Erythroblast (primary cell): Measurements from ENCODE around the gene SERPINB1.
"Not testable (repeated sequence)": the region's sequence is repeated elsewhere in the genome, so short reads cannot be mapped to it uniquely, and the experiment has no call there.

Experiments used
- DNase-seq, 2 experiments: peaks; one replicate each; lab custom pipeline; 2025; lab: John Stamatoyannopoulos, UW
- GATA1 ChIP-seq: IDR thresholded peaks from 2 replicates; pipeline ENCODE4 v1.6.1; 2011; ENCODE audit warnings: low read depth, mild to moderate bottlenecking, control low read depth, low read length, moderate library complexity
- POLR2A ChIP-seq: IDR thresholded peaks from 2 replicates; pipeline ENCODE4 v1.6.1; 2011; ENCODE audit warnings: mild to moderate bottlenecking, low read length

The SERPINB1 gene

GRCh38 chr6:2803731-2804429, 37.8 kb downstream of the SERPINB1 start:
- no peak for DNase-seq
- TF ChIP-seq POLR2A (no peak), GATA1 (no peak)

- no peak for DNase-seq
- TF ChIP-seq GATA1 (no peak), POLR2A (no peak)
Measured at GRCh38 chr6:2802521-2803060, 39.1 kb downstream of the SERPINB1 start.

- not testable (repeated sequence) for DNase-seq
Measured at GRCh38 chr6:2801687-2802086, 40.0 kb downstream of the SERPINB1 start.

GRCh38 chr6:2800552-2801316, 40.9 kb downstream of the SERPINB1 start:
- TF ChIP-seq GATA1 (no peak), POLR2A (no peak)
- no peak for DNase-seq

DNA sequence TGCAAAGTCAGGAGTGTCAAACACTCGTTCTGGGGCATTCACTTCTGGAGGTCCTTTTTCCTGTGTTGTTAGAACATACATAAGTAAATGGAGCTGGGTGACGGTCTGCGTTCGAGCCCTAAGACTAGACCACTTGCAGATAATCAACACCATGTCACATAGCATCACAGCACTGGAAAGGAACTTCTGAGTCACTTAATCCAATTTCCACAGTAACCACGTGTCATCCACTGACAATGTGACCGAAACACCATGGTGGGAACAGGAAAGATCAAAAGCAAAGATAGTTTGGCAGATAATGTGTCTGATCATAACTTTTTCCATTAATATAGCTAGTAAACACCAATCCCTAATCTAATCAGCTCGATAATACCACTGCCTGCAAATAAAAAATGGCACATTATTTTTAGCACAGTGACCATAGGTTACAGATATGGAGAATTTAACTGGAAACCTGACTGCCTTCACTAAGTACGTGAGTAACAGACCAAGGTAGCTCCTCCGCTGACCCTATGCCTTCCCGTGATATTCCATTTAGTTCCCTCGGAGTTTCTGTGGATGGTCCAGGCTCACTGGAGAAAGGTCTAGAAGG, 41.6 kb downstream of the SERPINB1 start:
- TF ChIP-seq POLR2A = peak; percentile 43
- no peak for TF ChIP-seq GATA1
- peak in 1 of 2 experiments; percentile 42 for DNase-seq

DNA sequence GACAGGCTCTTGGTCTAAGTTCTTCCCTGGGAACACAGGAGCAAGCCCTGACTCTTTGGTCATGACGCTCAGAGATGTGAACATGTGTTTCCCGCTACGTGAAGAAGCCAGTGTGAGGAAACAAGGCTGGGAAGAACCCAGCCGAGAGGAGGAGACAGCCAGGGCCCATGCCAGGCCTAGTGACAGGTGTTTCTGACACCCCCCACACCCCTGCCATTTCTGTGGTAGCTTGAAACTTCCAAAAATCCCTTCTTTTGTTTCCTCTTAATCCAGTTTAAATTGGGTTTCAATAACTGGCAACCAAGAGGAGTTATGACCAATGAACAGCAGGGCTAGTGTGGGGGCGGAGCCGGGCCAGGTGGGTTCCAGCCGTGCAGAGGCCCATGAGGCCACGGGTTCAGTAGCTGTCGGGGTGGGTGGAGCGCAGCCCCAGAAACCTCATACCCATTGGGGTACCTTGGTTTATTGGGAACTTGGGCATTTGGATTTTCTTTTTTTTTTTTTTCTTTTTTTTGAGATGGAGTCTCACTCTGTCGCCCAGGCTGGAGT, 43.0 kb downstream of the SERPINB1 start:
- DNase-seq = no peak
- no peak for TF ChIP-seq POLR2A

DNA sequence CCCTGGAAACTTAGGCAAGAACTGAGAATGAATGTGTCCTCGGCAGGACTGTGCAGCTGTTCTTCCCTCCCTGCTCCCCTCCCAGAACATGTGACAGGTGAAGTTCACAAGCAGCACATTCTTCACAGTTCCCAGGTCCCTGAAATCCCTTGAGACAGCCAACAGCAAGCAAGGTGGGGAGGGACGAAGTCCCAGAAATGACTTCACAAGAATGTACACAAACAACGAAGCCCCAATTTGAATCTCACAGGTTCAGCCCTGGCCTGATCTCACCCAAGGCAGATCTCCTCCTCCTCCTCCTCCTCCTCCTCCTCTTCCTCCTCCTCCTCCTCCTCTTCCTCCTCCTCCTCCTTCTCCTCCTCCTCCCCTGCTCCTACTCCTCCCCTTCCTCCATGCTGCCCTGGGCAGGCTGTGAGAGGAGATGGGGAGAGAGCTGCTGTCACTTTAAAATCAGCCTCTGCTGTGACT, 44.1 kb downstream of the SERPINB1 start:
- DNase-seq = no peak
- TF ChIP-seq POLR2A (no peak), GATA1 (no peak)

GRCh38 chr6:2796861-2797260, 44.8 kb downstream of the SERPINB1 start:
- TF ChIP-seq GATA1 (no peak), POLR2A (no peak)
- DNase-seq = no peak

DNA sequence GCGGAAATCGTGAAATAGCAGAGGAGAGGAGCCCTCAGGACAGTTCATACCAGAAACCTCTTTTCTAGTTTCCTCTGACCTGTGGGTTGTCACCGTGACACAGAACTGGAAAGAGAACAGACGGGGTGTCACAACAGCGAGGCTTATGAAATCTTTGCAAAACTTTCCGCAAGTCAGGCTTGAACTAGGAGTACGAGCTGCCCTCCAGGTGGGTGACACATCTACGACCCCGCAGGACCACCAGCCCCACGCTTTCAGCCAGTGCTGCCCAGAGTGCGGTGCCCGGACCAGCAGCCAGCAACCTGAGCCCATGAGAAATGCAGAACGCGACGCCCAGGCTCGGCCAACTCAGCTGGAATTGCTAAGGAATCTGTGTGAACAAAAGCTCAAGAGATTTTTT, 45.7 kb downstream of the SERPINB1 start:
- DNase-seq = no peak
- TF ChIP-seq POLR2A (no peak), GATA1 (no peak)

- DNase-seq = no peak
- TF ChIP-seq POLR2A = no peak
- TF ChIP-seq GATA1 = no peak
Measured at GRCh38 chr6:2795162-2795561, 46.5 kb downstream of the SERPINB1 start.

- DNase-seq = no peak
- TF ChIP-seq POLR2A (no peak), GATA1 (no peak)
Measured at GRCh38 chr6:2794171-2794730, 47.4 kb downstream of the SERPINB1 start.

DNA sequence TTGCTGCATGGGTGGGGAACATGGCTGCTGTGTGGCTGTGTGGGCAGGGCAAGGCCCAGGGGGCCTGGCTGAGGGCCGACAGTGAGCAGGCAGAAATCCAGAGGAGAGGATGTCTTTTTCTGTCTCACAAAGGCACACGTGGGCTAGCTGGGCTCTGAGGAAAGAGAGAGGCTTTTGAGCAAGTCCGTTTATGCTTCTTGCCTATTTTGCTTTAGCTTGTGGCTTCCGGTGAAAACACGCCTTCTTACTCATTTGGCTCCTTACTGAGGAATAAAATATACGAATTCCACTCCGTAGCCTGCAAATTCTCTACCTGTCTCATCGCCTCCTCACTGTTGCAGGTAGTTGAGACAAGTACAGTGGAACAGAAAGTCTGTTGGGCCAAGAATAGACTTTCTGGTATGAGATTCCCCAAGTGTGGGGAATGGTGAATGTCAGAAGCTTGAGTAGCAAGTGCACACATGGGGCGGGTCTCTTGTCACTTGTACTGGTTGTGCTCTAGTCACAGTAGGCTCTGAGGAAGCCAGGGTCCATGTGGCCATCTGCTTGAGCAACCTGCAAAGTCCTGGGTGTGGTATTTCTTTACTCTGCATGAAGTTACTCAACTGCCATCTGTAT, 48.0 kb downstream of the SERPINB1 start:
- no peak for TF ChIP-seq GATA1
- TF ChIP-seq POLR2A = no peak
- DNase-seq = peak; percentile 36 to 47

DNA sequence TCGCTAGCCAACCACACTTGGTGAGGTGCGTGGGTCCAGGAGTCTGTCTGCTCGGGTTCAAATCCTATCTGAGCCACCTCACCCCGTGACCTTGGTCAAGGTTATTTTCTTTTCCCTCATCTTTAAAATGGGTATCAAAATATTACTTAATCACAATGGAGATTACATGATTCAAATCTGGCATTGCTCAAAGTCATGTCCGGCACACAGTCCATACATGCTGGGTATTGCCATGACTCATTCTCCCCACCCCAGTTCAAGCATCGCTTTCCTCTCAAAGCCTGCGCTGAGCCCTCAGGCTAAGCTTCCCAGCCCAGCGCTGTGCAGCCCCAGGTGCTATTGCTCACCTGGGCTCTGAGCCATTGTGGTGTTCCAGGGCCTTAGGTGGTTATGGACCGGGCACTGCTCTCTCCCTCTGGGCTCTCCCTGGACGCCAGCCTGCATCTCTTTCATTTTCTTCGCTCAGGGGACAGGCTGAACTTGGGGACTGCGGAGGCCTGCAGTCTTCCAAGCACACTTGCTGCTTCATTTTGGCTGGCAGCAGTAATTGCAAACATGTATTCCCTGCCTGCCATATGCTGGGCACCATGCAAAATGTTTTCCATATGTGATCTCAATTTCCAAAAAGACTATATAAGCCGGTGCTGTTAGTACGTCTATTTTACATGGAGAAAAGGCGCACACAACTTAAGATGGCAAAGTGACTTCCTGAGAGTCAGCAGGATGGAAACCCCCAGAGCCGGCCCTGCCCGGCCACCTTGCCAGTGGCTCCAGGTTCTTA, 49.1 kb downstream of the SERPINB1 start:
- no peak for DNase-seq
- TF ChIP-seq GATA1 (no peak), POLR2A (no peak)
